ENCODE data around the gene ENTPD8. TPM values are rescaled to one million over a fixed set of nuclear protein-coding genes. Genes with fewer than 3 reads are reported as not detected.
"Not testable (repeated sequence)": the region's sequence is repeated elsewhere in the genome, so short reads cannot be mapped to it uniquely, and the experiment has no call there.

Gene ENTPD8
- polyA plus RNA-seq, 3 donors = not detected

- no peaks in the 10 kb centered on the region for H4K20me1 ChIP-seq (ENCODE audit: insufficient read depth, low read length)
- no peaks in the 10 kb centered on the region for H3K27me3 ChIP-seq (ENCODE audit: control insufficient read depth in 2 of 2, insufficient read depth in 2 of 2, low read length in 2 of 2)
- Mint-ChIP-seq H3K4me1 (peaks cover 4% of the 10 kb centered on the region), H3K36me3 (peaks cover 2 to 13% of the 10 kb centered on the region in 2 donors), H3K27me3 (ENCODE audit: low read depth in 3 of 3) (peaks cover 0 to 1% (median 0%) of the 10 kb centered on the region in 3 donors), H3K9me3 (no peaks in the 10 kb centered on the region), H3K27ac (peak overlapping the region in 1 of 7 donors; percentile 10), H3K4me3 (no peak overlapping the region)
- H3K27ac ChIP-seq (ENCODE audit: low read depth in 1 of 2, low read length in 2 of 2) = no peak overlapping the region
- intact Hi-C loops (cut with micrococcal nuclease) = no loop called here
- H3K9ac ChIP-seq (ENCODE audit: insufficient read depth, low read length, poor library complexity, severe bottlenecking) = no peak overlapping the region
- H3K4me3 ChIP-seq (replicated peaks in 1 of 3; ENCODE audit: low read depth in 2 of 3, low read length in 3 of 3) = no peak overlapping the region
- 61% methylated on average over 30 of the region's 34 CpGs for WGBS (ENCODE audit: insufficient coverage)
- H3K36me3 ChIP-seq (replicated peaks in 1 of 2; ENCODE audit: control insufficient read depth in 1 of 2, insufficient read depth in 2 of 2, low read length in 2 of 2) = peaks cover 5% of the 10 kb centered on the region in 2 donors
- H3K79me2 ChIP-seq (ENCODE audit: insufficient read depth, low read length) = no peaks in the 10 kb centered on the region
- TF ChIP-seq CTCF (IDR thresholded peaks at IDR 0.05) = no peak
- no peaks in the 10 kb centered on the region for H3K4me1 ChIP-seq (ENCODE audit: control insufficient read depth in 1 of 2, insufficient read depth in 2 of 2, low read length in 2 of 2)
- no peak overlapping the region for H3K4me2 ChIP-seq (replicated peaks; ENCODE audit: extremely low read depth, low read length, poor library complexity, severe bottlenecking)
- no peak overlapping the region for H2AFZ ChIP-seq (ENCODE audit: insufficient read depth, low read depth, low read length, poor library complexity, severe bottlenecking)
- no peaks in the 10 kb centered on the region for H3K9me3 ChIP-seq (replicated peaks in 1 of 2; ENCODE audit: control insufficient read depth in 1 of 2, insufficient read depth in 1 of 2, low read length in 2 of 2)
- DNase-seq = no peak
Measured at GRCh38 chr9:137387114-137387890, 53.9 kb downstream of the ENTPD8 start.

- H3K4me2 ChIP-seq (replicated peaks; ENCODE audit: extremely low read depth, low read length, poor library complexity, severe bottlenecking); H3K27ac Mint-ChIP-seq; H2AFZ ChIP-seq (ENCODE audit: insufficient read depth, low read depth, low read length, poor library complexity, severe bottlenecking); H3K27me3 Mint-ChIP-seq (ENCODE audit: low read depth in 3 of 3); H3K4me1 ChIP-seq (ENCODE audit: control insufficient read depth in 1 of 2, insufficient read depth in 2 of 2, low read length in 2 of 2); DNase-seq; H3K79me2 ChIP-seq (ENCODE audit: insufficient read depth, low read length); intact Hi-C loops (cut with micrococcal nuclease); H3K27ac ChIP-seq (ENCODE audit: low read depth in 1 of 2, low read length in 2 of 2); H3K36me3 ChIP-seq (replicated peaks in 1 of 2; ENCODE audit: control insufficient read depth in 1 of 2, insufficient read depth in 2 of 2, low read length in 2 of 2); H3K4me3 ChIP-seq (replicated peaks in 1 of 3; ENCODE audit: low read depth in 2 of 3, low read length in 3 of 3); H3K9ac ChIP-seq (ENCODE audit: insufficient read depth, low read length, poor library complexity, severe bottlenecking); H3K4me1 Mint-ChIP-seq; H3K36me3 Mint-ChIP-seq; H3K27me3 ChIP-seq (ENCODE audit: control insufficient read depth in 2 of 2, insufficient read depth in 2 of 2, low read length in 2 of 2); H3K9me3 ChIP-seq (replicated peaks in 1 of 2; ENCODE audit: control insufficient read depth in 1 of 2, insufficient read depth in 1 of 2, low read length in 2 of 2); H3K9me3 Mint-ChIP-seq; H3K4me3 Mint-ChIP-seq; H4K20me1 ChIP-seq (ENCODE audit: insufficient read depth, low read length): not testable (repeated sequence)
- 83% methylated on average over 10 of the region's 12 CpGs for WGBS (ENCODE audit: insufficient coverage)
Measured at GRCh38 chr9:137386507-137387113, 54.5 kb downstream of the ENTPD8 start.

Data from CD14-positive monocyte (primary cell).